PC-3 (cell line): Measurements from ENCODE around the gene ICAM1. TPM values are rescaled to one million over a fixed set of nuclear protein-coding genes. Genes with fewer than 3 reads are reported as not detected.

Experiments used
- ATAC-seq: fragments of 200-7000 bp; cut with Tn5 transposase; 2 replicates; pipeline ENCODE4 v1.9.1; 2020; ENCODE audit warnings: mild to moderate bottlenecking, moderate library complexity
- Bru-seq: library from RNA; stranded (reverse); fragments of 400-500 nt; gene quantifications from one replicate; lab custom pipeline; 2021; lab: Mats Ljungman, UMichigan
- BruChase-seq, 2 experiments: library from RNA; stranded (reverse); fragments of 400-500 nt; gene quantifications; one replicate each; lab custom pipeline; 2021; lab: Mats Ljungman, UMichigan
- BruUV-seq: library from RNA; stranded (reverse); fragments of 400-500 nt; replicated peaks from 2 replicates; lab custom pipeline; 2021; lab: Mats Ljungman, UMichigan
- CTCF ChIA-PET: fragments of 300-600 bp; sonication (Branson Sonifier 250); formaldehyde crosslinking; loops from one replicate; lab custom pipeline; 2022; ENCODE audit warnings: antibody characterized with exemption; lab: Charles Lee
- POLR2A ChIA-PET: fragments of 300-600 bp; sonication (Branson Sonifier 250); formaldehyde crosslinking; loops from one replicate; lab custom pipeline; 2022; ENCODE audit warnings: antibody characterized with exemption; ENCODE audit not compliant: unreplicated experiment; lab: Charles Lee
- DNase-seq: peaks from one replicate; pipeline ENCODE4 v3.0.0-alpha.2; 2015
- H2AFZ ChIP-seq: fragments of 300-600 bp; sonication (generic); 2 replicates; pipeline ENCODE4 v1.6.0; 2016; ENCODE audit warnings: antibody characterized with exemption, low read length
- H3F3A ChIP-seq: fragments of 300-600 bp; sonication (generic); one replicate; pipeline ENCODE4 v1.6.0; 2017; ENCODE audit warnings: antibody characterized with exemption, low read length, control low read depth, mild to moderate bottlenecking; ENCODE audit not compliant: unreplicated experiment
- H3K27ac ChIP-seq: fragments of 300-600 bp; sonication (generic); 2 replicates; pipeline ENCODE4 v1.5.1; 2016; ENCODE audit warnings: mild to moderate bottlenecking, low read length
- H3K27me3 ChIP-seq: fragments of 300-600 bp; sonication (generic); 2 replicates; pipeline ENCODE4 v1.6.1; 2016; ENCODE audit warnings: low read length, mixed read lengths
- H3K36me3 ChIP-seq: fragments of 300-600 bp; sonication (generic); 2 replicates; pipeline ENCODE4 v1.6.1; 2016; ENCODE audit warnings: low read depth, mixed run types, low read length, mixed read lengths
- H3K4me1 ChIP-seq: fragments of 300-600 bp; sonication (generic); 2 replicates; pipeline ENCODE4 v1.5.1; 2016; ENCODE audit warnings: low read length; ENCODE audit not compliant: insufficient read depth
- H3K4me2 ChIP-seq: fragments of 300-600 bp; sonication (generic); 2 replicates; pipeline ENCODE4 v1.6.0; 2016; ENCODE audit warnings: low read length
- H3K4me3 ChIP-seq: fragments of 300-600 bp; sonication (generic); 2 replicates; pipeline ENCODE4 v1.5.1; 2016; ENCODE audit warnings: mild to moderate bottlenecking, low read length, mixed read lengths
- H3K79me2 ChIP-seq: fragments of 300-600 bp; sonication (generic); 2 replicates; pipeline ENCODE4 v1.6.1; 2017; ENCODE audit warnings: low read length, mixed read lengths
- H3K9ac ChIP-seq: fragments of 300-600 bp; sonication (generic); 2 replicates; pipeline ENCODE4 v1.6.0; 2016; ENCODE audit warnings: mild to moderate bottlenecking, low read length
- H3K9me2 ChIP-seq: fragments of 300-600 bp; sonication (generic); replicated peaks from 2 replicates; pipeline ENCODE4 v1.6.1; 2016; ENCODE audit warnings: mixed run types, low read length, mixed read lengths
- H3K9me3 ChIP-seq: fragments of 300-600 bp; sonication (generic); 2 replicates; pipeline ENCODE4 v1.6.1; 2016; ENCODE audit warnings: low read length, mixed read lengths
- H4K20me1 ChIP-seq: fragments of 300-600 bp; sonication (generic); 2 replicates; pipeline ENCODE4 v1.6.1; 2016; ENCODE audit warnings: low read length, mixed read lengths
- EZH2 ChIP-seq: fragments of 300-600 bp; sonication (generic); IDR thresholded peaks from one replicate; pipeline ENCODE4 v1.6.1; 2017; ENCODE audit warnings: antibody characterized with exemption, mild to moderate bottlenecking, low read length; ENCODE audit not compliant: unreplicated experiment
- EZH2phosphoT487 ChIP-seq: fragments of 300-600 bp; sonication (generic); IDR thresholded peaks from 2 replicates; pipeline ENCODE4 v1.6.1; 2018; ENCODE audit warnings: mild to moderate bottlenecking, antibody characterized with exemption, low read length, borderline replicate concordance
- intact Hi-C: fragments of 100-400 bp; cut with micrococcal nuclease; formaldehyde crosslinking; loops from 2 replicates; pipeline ENCODE4 v1.9.0; 2023
- long read RNA-seq: library from polyadenylated mRNA; unstranded; transcript quantifications from one replicate; pipeline ENCODE4 v2.0.0, GENCODE V29; 2021; ENCODE audit not compliant: unreplicated experiment
- total RNA-seq: library from RNA; depleted of rRNA; stranded (reverse); fragments of >200 nt; gene quantifications from 2 replicates; pipeline ENCODE4 v1.2.3, GENCODE V29; 2014; rRNA removed
- TF ChIP-seq, protein P1 (sequence below): fragments of 300-600 bp; sonication (generic); conservative IDR thresholded peaks from 2 replicates; pipeline ENCODE4 v1.5.1; 2017; ENCODE audit warnings: antibody characterized with exemption, low read depth, mild to moderate bottlenecking, low read length

The ICAM1 gene, protein sequence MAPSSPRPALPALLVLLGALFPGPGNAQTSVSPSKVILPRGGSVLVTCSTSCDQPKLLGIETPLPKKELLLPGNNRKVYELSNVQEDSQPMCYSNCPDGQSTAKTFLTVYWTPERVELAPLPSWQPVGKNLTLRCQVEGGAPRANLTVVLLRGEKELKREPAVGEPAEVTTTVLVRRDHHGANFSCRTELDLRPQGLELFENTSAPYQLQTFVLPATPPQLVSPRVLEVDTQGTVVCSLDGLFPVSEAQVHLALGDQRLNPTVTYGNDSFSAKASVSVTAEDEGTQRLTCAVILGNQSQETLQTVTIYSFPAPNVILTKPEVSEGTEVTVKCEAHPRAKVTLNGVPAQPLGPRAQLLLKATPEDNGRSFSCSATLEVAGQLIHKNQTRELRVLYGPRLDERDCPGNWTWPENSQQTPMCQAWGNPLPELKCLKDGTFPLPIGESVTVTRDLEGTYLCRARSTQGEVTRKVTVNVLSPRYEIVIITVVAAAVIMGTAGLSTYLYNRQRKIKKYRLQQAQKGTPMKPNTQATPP
- total RNA-seq (9.4 and 15.3 TPM in 2 replicates), Bru-seq, nascent RNA (percentile 60 among the genes with signal in this experiment), BruChase-seq, experiment 1, labeled RNA remaining after a 6-hour chase (percentile 86 among the genes with signal in this experiment), BruChase-seq, experiment 2, labeled RNA remaining after a 2-hour chase (percentile 80 among the genes with signal in this experiment)
- long read RNA-seq, transcript ICAM1-201 (7 exons, 3,252 nt), result major isoform, 82 of 171 reads
- long read RNA-seq, partial matches to known transcripts, result 82 of 171 reads
- long read RNA-seq, other reads (novel, unspliced or antisense), result 7 of 171 reads

DNA sequence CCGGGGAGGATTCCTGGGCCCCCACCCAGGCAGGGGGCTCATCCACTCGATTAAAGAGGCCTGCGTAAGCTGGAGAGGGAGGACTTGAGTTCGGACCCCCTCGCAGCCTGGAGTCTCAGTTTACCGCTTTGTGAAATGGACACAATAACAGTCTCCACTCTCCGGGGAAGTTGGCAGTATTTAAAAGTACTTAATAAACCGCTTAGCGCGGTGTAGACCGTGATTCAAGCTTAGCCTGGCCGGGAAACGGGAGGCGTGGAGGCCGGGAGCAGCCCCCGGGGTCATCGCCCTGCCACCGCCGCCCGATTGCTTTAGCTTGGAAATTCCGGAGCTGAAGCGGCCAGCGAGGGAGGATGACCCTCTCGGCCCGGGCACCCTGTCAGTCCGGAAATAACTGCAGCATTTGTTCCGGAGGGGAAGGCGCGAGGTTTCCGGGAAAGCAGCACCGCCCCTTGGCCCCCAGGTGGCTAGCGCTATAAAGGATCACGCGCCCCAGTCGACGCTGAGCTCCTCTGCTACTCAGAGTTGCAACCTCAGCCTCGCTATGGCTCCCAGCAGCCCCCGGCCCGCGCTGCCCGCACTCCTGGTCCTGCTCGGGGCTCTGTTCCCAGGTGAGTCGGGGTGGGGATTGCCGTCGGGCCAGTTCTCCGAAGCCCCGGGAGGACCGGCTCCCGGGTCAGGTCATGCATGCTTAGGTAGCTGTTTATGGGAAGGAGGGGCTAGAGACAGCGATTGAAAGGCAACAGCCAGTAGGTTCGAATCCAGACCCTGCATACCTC, at the start of gene ICAM1:
ICAM1 (plus strand) TSS at position 505 of the 779 bp plus-strand sequence; CDS start at position 545, 40 bp downstream.
- TSS peak; percentile 99 for BruUV-seq
- TF ChIP-seq EZH2phosphoT487 (no peak), EZH2 (no peak)
- ATAC-seq (peak; percentile 70), DNase-seq (peak; percentile 70)
- H3K9ac ChIP-seq, result peak within 1 kb of the TSS; percentile 44
- no peaks in the 10 kb centered on the region for H4K20me1 ChIP-seq
- ChIA-PET POLR2A (interaction anchor here (0.5 to 1.5 kb wide), 6 partner anchors 21 to 156 kb away, joined by 4 to 15 read pairs (median 6); partner anchors contain the start of gene TYK2), CTCF (interaction anchor here (0.6 to 3.2 kb wide), 8 partner anchors 11 to 146 kb away, joined by 3 to 62 read pairs (median 8); partner anchors contain the start of gene RAVER1)
- no peaks in the 10 kb centered on the region for H3K9me3 ChIP-seq
- intact Hi-C loops, result no loop called here
- H3K4me2 ChIP-seq, result peak within 1 kb of the TSS; percentile 92
- H3K27me3 ChIP-seq, result no peaks in the 10 kb centered on the region
- peaks cover 23% of the 10 kb centered on the region for H3K4me1 ChIP-seq
- H3K79me2 ChIP-seq, result no peaks in the 10 kb centered on the region
- H3F3A ChIP-seq, result no peaks in the 10 kb centered on the region
- no peak within 1 kb of the TSS for H3K27ac ChIP-seq
- H3K9me2 ChIP-seq, result no peaks in the 10 kb centered on the region
- peak within 1 kb of the TSS; percentile 64 for H3K4me3 ChIP-seq
- H3K36me3 ChIP-seq, result no peaks in the 10 kb centered on the region
- peak within 1 kb of the TSS; percentile 93 for H2AFZ ChIP-seq

- H3K4me3 ChIP-seq, result no peak overlapping the region
- H3K4me1 ChIP-seq, result no peaks in the 10 kb centered on the region
- H3K36me3 ChIP-seq, result no peaks in the 10 kb centered on the region
- H3K9me2 ChIP-seq, result no peaks in the 10 kb centered on the region
- H3K9me3 ChIP-seq, result no peaks in the 10 kb centered on the region
- ATAC-seq (no peak), DNase-seq (no peak)
- no peak for TF ChIP-seq EZH2phosphoT487
- no peak for TF ChIP-seq EZH2
- TF ChIP-seq, protein P1, sequence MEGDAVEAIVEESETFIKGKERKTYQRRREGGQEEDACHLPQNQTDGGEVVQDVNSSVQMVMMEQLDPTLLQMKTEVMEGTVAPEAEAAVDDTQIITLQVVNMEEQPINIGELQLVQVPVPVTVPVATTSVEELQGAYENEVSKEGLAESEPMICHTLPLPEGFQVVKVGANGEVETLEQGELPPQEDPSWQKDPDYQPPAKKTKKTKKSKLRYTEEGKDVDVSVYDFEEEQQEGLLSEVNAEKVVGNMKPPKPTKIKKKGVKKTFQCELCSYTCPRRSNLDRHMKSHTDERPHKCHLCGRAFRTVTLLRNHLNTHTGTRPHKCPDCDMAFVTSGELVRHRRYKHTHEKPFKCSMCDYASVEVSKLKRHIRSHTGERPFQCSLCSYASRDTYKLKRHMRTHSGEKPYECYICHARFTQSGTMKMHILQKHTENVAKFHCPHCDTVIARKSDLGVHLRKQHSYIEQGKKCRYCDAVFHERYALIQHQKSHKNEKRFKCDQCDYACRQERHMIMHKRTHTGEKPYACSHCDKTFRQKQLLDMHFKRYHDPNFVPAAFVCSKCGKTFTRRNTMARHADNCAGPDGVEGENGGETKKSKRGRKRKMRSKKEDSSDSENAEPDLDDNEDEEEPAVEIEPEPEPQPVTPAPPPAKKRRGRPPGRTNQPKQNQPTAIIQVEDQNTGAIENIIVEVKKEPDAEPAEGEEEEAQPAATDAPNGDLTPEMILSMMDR, result no peak
- H2AFZ ChIP-seq, result no peak overlapping the region
- H3K4me2 ChIP-seq, result no peak overlapping the region
- H3K27me3 ChIP-seq, result no peaks in the 10 kb centered on the region
- H4K20me1 ChIP-seq, result no peaks in the 10 kb centered on the region
- CTCF ChIA-PET, result interaction anchor here (0.6 kb wide), 1 partner anchor 8 kb away, joined by 5 read pairs; no protein-coding TSS in a partner anchor
- intact Hi-C loops, result no loop called here
- no peak overlapping the region for H3K27ac ChIP-seq
- H3K9ac ChIP-seq, result no peak overlapping the region
- POLR2A ChIA-PET, result no interaction called here
- no TSS peak for BruUV-seq
- H3K79me2 ChIP-seq, result no peaks in the 10 kb centered on the region
- H3F3A ChIP-seq, result no peaks in the 10 kb centered on the region
Measured at GRCh38 chr19:10222201-10222890, 48.6 kb upstream of the ICAM1 start.
